ENCODE measurements around the gene NOPCHAP1.

NOPCHAP1 gene

GRCh38 chr12:104957719-104958000, 28.5 kb upstream of the NOPCHAP1 start:
- no peaks in the 10 kb centered on the region for H3K9me3 Mint-ChIP-seq
- peaks cover 7 to 9% of the 10 kb centered on the region in 2 donors for H3K27me3 Mint-ChIP-seq
- DNase-seq (peak; percentile 12 to 36 (median 19)), ATAC-seq (replicated peaks) (peak; percentile 24)
- peaks cover 14 to 15% of the 10 kb centered on the region in 2 donors for H3K4me1 Mint-ChIP-seq (ENCODE audit: low read depth in 2 of 2)
- peak overlapping the region; percentile 91 to 95 for H3K4me3 Mint-ChIP-seq
- H3K36me3 Mint-ChIP-seq (ENCODE audit: insufficient read depth), result peaks cover 10% of the 10 kb centered on the region
- H3K27ac Mint-ChIP-seq, result peak overlapping the region; percentile 90 to 95

- Mint-ChIP-seq H3K36me3 (ENCODE audit: insufficient read depth) (peaks cover 10% of the 10 kb centered on the region), H3K27ac (peak within 1 kb of the TSS; percentile 90 to 95), H3K4me3 (peak within 1 kb of the TSS; percentile 91 to 95), H3K4me1 (ENCODE audit: low read depth in 2 of 2) (peaks cover 14 to 15% of the 10 kb centered on the region in 2 donors), H3K9me3 (no peaks in the 10 kb centered on the region), H3K27me3 (peaks cover 12 to 14% of the 10 kb centered on the region in 2 donors)
- DNase-seq (peak; percentile 69 to 79 (median 77)), ATAC-seq (replicated peaks) (peak; percentile 88)
Measured at GRCh38 chr12:104958001-104958804, 27.9 kb upstream of the NOPCHAP1 start, which contains the start of gene SLC41A2. SLC41A2 (minus strand) TSS chr12:104958290; CDS start chr12:104928527, 29,763 bp downstream.

GRCh38 chr12:104958805-104959334, 27.2 kb upstream of the NOPCHAP1 start:
- Mint-ChIP-seq H3K4me1 (ENCODE audit: low read depth in 2 of 2) (peaks cover 14 to 15% of the 10 kb centered on the region in 2 donors), H3K4me3 (peak overlapping the region; percentile 91 to 95), H3K9me3 (no peaks in the 10 kb centered on the region), H3K27me3 (peaks cover 19 to 21% of the 10 kb centered on the region in 2 donors), H3K27ac (peak overlapping the region; percentile 90 to 95), H3K36me3 (ENCODE audit: insufficient read depth) (peaks cover 10% of the 10 kb centered on the region)
- ATAC-seq (replicated peaks) (no peak), DNase-seq (no peak)

GRCh38 chr12:104959335-104959841, 26.7 kb upstream of the NOPCHAP1 start:
- Mint-ChIP-seq H3K27ac (peak overlapping the region in 1 of 2 donors; percentile 95), H3K9me3 (no peaks in the 10 kb centered on the region), H3K4me1 (ENCODE audit: low read depth in 2 of 2) (peaks cover 14 to 15% of the 10 kb centered on the region in 2 donors), H3K27me3 (peaks cover 24 to 26% of the 10 kb centered on the region in 2 donors), H3K36me3 (ENCODE audit: insufficient read depth) (peaks cover 10% of the 10 kb centered on the region), H3K4me3 (peak overlapping the region; percentile 91 to 95)
- DNase-seq, result no peak
- no peak for ATAC-seq (replicated peaks)

- DNase-seq, result no peak
- no peak for ATAC-seq (replicated peaks)
- Mint-ChIP-seq H3K4me1 (ENCODE audit: low read depth in 2 of 2) (peaks cover 14 to 15% of the 10 kb centered on the region in 2 donors), H3K27ac (peak overlapping the region in 1 of 2 donors; percentile 95), H3K36me3 (ENCODE audit: insufficient read depth) (peaks cover 10% of the 10 kb centered on the region), H3K4me3 (no peak overlapping the region), H3K9me3 (no peaks in the 10 kb centered on the region), H3K27me3 (peaks cover 35 to 37% of the 10 kb centered on the region in 2 donors)
Measured at GRCh38 chr12:104960464-104960863, 25.7 kb upstream of the NOPCHAP1 start.

GRCh38 chr12:104963757-104964156, 22.4 kb upstream of the NOPCHAP1 start:
- peaks cover 37 to 43% of the 10 kb centered on the region in 2 donors for H3K27me3 Mint-ChIP-seq
- no peak overlapping the region for H3K4me3 Mint-ChIP-seq
- DNase-seq (no peak), ATAC-seq (replicated peaks) (no peak)
- no peaks in the 10 kb centered on the region for H3K9me3 Mint-ChIP-seq
- no peak overlapping the region for H3K27ac Mint-ChIP-seq
- peaks cover under 1% of the 10 kb centered on the region for H3K36me3 Mint-ChIP-seq (ENCODE audit: insufficient read depth)
- peaks cover 5% of the 10 kb centered on the region in 2 donors for H3K4me1 Mint-ChIP-seq (ENCODE audit: low read depth in 2 of 2)

- Mint-ChIP-seq H3K9me3 (no peaks in the 10 kb centered on the region), H3K4me3 (no peak overlapping the region), H3K4me1 (ENCODE audit: low read depth in 2 of 2) (no peaks in the 10 kb centered on the region), H3K36me3 (ENCODE audit: insufficient read depth) (no peaks in the 10 kb centered on the region), H3K27me3 (peaks cover 37 to 43% of the 10 kb centered on the region in 2 donors), H3K27ac (no peak overlapping the region)
- DNase-seq (no peak), ATAC-seq (replicated peaks) (no peak)
Measured at GRCh38 chr12:104964167-104964855, 21.8 kb upstream of the NOPCHAP1 start.

GRCh38 chr12:104964856-104965205, 21.3 kb upstream of the NOPCHAP1 start:
- no peak overlapping the region for H3K4me3 Mint-ChIP-seq
- ATAC-seq (replicated peaks) (no peak), DNase-seq (no peak)
- no peaks in the 10 kb centered on the region for H3K36me3 Mint-ChIP-seq (ENCODE audit: insufficient read depth)
- no peaks in the 10 kb centered on the region for H3K4me1 Mint-ChIP-seq (ENCODE audit: low read depth in 2 of 2)
- peaks cover 37 to 43% of the 10 kb centered on the region in 2 donors for H3K27me3 Mint-ChIP-seq
- H3K27ac Mint-ChIP-seq, result no peak overlapping the region
- H3K9me3 Mint-ChIP-seq, result no peaks in the 10 kb centered on the region

GRCh38 chr12:104966677-104967076, 19.4 kb upstream of the NOPCHAP1 start:
- Mint-ChIP-seq H3K27ac (no peak overlapping the region), H3K36me3 (ENCODE audit: insufficient read depth) (no peaks in the 10 kb centered on the region), H3K9me3 (no peaks in the 10 kb centered on the region), H3K27me3 (peaks cover 37 to 43% of the 10 kb centered on the region in 2 donors), H3K4me1 (ENCODE audit: low read depth in 2 of 2) (no peaks in the 10 kb centered on the region), H3K4me3 (no peak overlapping the region)
- no peak for ATAC-seq (replicated peaks)
- no peak for DNase-seq

- DNase-seq (no peak), ATAC-seq (replicated peaks) (no peak)
- no peaks in the 10 kb centered on the region for H3K4me1 Mint-ChIP-seq (ENCODE audit: low read depth in 2 of 2)
- H3K9me3 Mint-ChIP-seq, result no peaks in the 10 kb centered on the region
- peaks cover 11 to 20% of the 10 kb centered on the region in 2 donors for H3K27me3 Mint-ChIP-seq
- no peak overlapping the region for H3K27ac Mint-ChIP-seq
- H3K36me3 Mint-ChIP-seq (ENCODE audit: insufficient read depth), result no peaks in the 10 kb centered on the region
- no peak overlapping the region for H3K4me3 Mint-ChIP-seq
Measured at GRCh38 chr12:104969343-104969742, 16.8 kb upstream of the NOPCHAP1 start.

GRCh38 chr12:104971306-104971705, 14.8 kb upstream of the NOPCHAP1 start:
- no peaks in the 10 kb centered on the region for H3K4me1 Mint-ChIP-seq (ENCODE audit: low read depth in 2 of 2)
- H3K27ac Mint-ChIP-seq, result no peak overlapping the region
- no peak overlapping the region for H3K4me3 Mint-ChIP-seq
- H3K27me3 Mint-ChIP-seq, result peaks cover 0 to 3% of the 10 kb centered on the region in 2 donors
- no peaks in the 10 kb centered on the region for H3K9me3 Mint-ChIP-seq
- ATAC-seq (replicated peaks) (no peak), DNase-seq (no peak)
- H3K36me3 Mint-ChIP-seq (ENCODE audit: insufficient read depth), result no peaks in the 10 kb centered on the region

GRCh38 chr12:104973250-104973649, 12.9 kb upstream of the NOPCHAP1 start:
- H3K27me3 Mint-ChIP-seq, result no peaks in the 10 kb centered on the region
- H3K4me1 Mint-ChIP-seq (ENCODE audit: low read depth in 2 of 2), result no peaks in the 10 kb centered on the region
- DNase-seq (no peak), ATAC-seq (replicated peaks) (no peak)
- no peak overlapping the region for H3K4me3 Mint-ChIP-seq
- H3K36me3 Mint-ChIP-seq (ENCODE audit: insufficient read depth), result no peaks in the 10 kb centered on the region
- no peaks in the 10 kb centered on the region for H3K9me3 Mint-ChIP-seq
- H3K27ac Mint-ChIP-seq, result no peak overlapping the region

GRCh38 chr12:104974626-104975290, 11.4 kb upstream of the NOPCHAP1 start:
- Mint-ChIP-seq H3K27ac (no peak overlapping the region), H3K4me1 (ENCODE audit: low read depth in 2 of 2) (no peaks in the 10 kb centered on the region), H3K36me3 (ENCODE audit: insufficient read depth) (no peaks in the 10 kb centered on the region), H3K9me3 (no peaks in the 10 kb centered on the region), H3K4me3 (no peak overlapping the region), H3K27me3 (no peaks in the 10 kb centered on the region)
- DNase-seq, result no peak
- peak; percentile 72 for ATAC-seq (replicated peaks)
